Stimulated activated CD4-positive, alpha-beta T cell treated with anti-CD3 and anti-CD28 coated beads, Interleukin-4, amount 100 ng/mL, for 48 hours (primary cell): ENCODE measurements around the gene DLGAP1.

ENCODE experiments used
- DNase-seq, 2 donors: peaks; one replicate each; pipeline ENCODE4 v3.0.0-alpha.2; 2020; ENCODE audit warnings: low read depth in 2 of 2

The DLGAP1 gene

DNA sequence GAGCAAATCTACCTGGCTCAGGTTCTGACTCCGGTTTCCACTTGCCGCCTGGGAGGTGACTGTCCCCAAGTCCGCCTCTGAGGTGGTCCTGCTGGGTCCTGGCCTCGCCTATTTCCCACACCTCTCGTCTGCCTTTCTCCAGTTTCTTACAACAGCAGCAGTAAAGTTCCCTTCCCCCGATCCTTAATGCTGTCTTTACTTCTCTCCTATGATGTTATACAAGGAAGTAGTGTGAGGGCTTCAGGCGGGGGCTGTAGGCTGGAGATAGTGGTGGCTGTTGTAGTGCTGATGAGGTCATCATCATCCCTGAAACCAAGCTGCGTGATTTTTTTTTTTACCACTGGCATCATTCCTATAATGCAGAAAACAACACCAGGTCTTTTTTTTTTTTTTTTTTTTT is 986.3 kb downstream of the DLGAP1 start:
- DNase-seq, result no peak

DNA sequence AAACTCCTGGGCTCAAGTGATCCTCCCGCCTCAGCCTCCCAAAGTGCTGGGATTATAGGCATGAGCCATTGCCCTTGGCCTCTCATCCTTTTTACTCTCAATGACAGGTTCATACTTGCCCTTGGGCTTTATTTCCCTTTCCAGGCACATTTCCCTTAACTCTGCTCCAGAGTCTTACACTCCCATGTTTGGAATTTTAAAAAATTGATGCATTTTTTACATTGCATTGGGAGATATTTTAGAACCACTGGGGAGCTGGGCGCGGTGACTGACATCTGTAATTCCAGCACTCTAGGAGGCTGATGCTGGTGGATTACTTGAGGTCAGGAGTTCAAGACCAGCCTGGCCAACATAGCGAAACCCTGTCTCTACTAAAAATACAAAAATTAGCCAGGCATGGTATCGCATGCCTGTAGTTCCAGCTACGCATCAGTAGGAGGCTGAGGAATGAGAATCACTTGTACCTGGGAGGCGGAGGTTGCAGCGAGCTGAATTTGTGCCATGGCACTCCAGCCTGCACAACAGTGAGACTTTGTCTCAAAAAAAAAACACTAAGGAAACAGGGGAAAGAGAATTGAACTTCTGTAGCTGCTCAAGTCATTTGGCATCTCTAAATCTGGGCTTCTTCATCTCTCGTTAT is 986.9 kb downstream of the DLGAP1 start:
- no peak for DNase-seq

- DNase-seq, result no peak
These were observed 988.2 kb downstream of the DLGAP1 start for GRCh38 chr18:3466872-3467271.

DNA sequence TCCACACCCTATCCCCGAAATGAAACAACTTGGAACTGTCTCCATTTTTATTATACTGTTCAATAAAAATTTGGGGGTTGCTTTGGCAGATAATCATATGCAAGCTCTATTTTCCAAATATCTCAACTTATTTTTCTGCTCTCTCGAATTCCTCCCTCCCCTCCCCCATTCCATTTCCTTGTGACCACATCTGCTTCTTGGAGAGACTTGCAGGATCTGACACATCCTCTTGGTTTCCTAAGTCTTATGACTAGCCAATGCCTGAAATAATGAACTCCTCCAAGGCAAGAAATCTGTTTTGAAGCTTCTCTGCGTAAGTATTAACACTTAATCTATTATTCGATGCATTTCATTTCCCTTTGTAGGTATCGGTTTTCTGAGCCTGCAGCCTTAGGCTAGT is 989.1 kb downstream of the DLGAP1 start:
- no peak for DNase-seq

DNA sequence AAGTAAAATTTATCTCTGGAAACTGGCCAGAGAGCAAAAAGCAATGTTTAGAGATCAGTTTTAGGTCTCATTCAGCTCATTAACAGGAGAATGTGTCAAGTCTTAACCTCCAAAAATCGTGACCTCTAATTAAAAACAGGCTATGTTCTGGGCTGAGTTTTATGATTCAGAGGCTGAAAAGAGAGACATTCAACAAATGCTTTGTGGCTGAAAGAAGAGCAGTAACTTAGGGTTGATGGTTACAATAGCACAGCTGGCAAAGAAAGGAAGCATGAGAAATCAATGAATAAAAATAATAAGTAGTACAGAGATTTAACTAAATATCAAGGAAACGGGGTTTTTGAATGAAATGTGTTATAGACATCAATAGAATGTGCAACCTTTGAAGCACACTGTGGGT is 992.1 kb downstream of the DLGAP1 start:
- DNase-seq, result no peak

DNA sequence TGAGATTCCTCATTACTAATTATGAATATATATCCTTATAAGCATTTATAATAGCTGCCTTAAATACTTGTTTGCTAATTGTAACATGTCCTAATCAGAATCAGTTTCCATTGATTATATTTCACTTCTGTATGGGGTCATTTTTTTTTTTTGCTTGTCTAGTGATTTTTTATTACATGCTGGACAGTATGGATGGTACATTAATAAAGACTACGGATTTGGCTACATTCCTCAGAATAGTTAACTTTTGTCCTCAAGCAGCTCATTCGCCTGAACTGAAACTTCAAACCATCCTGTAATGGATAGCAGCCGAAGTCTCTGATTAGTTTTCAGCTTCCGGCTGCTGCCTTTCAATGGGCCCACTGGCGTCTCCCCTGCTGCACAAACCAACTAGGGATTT is 993.4 kb downstream of the DLGAP1 start:
- no peak for DNase-seq

GRCh38 chr18:3460823-3461398 is 994.2 kb downstream of the DLGAP1 start:
- no peak for DNase-seq

DNA sequence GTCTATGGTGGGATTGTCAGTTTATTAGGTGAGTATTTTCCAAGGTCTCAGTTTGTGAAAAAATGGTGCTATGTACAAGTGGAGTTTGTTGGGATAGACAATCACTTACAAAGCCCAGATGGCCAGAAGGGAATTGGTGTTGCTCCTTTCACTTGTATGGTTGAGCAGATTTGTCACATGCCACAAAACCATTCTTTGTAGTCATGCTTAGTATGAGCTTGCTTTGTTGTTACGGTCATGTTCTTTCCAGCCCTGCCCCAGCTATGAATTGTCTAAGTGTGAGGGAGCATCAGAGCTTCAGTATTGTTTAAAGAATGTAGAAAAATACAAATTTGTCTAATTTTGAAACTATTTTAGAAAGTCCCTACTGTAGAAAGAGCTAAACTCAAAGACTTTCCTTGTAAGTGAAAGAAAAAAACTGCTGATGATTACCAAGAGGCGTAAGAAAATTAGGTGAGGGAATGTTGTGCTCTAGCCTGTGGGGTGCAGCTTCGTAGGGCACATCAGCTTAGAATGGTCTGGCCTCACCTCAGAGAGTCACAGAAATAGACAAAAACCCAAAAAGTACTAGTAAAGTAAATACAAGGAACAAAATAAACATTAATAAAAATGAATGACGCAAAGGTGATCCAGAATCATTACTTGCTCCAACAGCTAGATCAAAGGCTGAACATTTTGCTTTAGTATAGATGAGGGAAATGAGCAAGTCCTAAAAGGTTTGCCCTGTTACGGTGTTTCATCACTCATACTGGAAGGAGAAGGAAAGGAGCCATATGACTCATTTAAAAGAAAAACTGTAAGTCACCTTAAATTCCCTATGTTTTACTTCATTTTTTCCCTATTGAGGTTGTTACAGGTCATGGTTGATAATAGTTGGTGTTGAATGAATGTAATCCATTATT is 995.9 kb downstream of the DLGAP1 start:
- DNase-seq, result no peak

GRCh38 chr18:3458378-3458777 is 996.7 kb downstream of the DLGAP1 start:
- no peak for DNase-seq

DNA sequence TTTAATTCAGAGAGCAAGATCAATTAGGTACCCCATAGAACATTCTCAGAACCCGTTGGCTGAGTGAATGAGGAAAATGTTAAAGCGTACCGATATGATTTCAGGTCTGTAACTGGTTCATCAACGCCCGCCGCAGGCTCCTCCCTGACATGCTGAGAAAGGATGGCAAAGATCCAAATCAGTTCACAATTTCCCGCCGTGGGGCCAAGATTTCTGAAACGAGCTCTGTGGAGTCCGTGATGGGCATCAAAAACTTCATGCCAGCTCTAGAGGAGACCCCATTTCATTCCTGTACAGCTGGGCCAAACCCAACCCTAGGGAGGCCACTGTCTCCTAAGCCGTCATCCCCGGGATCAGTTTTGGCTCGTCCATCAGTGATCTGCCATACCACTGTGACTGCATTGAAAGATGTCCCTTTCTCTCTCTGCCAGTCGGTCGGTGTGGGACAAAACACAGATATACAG is 997.8 kb downstream of the DLGAP1 start:
- DNase-seq, result no peak

DNA sequence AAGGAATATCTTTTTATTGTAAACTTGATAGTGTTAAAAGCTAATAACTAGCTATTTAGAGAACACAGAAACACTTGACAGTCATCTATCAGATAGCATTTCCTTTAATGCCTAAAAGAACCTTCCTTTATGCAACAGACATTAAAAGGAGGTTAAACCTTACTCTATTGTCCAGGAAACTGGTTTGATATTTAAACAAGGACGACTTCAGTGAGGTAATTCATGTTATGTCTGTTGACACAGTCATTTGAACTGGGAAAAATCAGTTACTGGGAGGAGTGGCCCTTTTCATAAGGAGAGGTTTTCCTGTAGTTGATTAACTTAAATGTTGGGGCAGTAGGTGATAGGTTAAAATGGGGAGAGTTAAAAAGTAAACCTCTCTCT is 998.4 kb downstream of the DLGAP1 start:
- DNase-seq, result no peak

GRCh38 chr18:3455907-3456685 is 999.0 kb downstream of the DLGAP1 start:
- no peak for DNase-seq

GRCh38 chr18:3455090-3455635 is 999.9 kb downstream of the DLGAP1 start:
- no peak for DNase-seq

- DNase-seq, result no peak
These were observed 1000.6 kb downstream of the DLGAP1 start for GRCh38 chr18:3454365-3455089.

GRCh38 chr18:3453540-3454364 is 1001.4 kb downstream of the DLGAP1 start:
- peak in 1 of 2 donors; percentile 24 for DNase-seq

DNA sequence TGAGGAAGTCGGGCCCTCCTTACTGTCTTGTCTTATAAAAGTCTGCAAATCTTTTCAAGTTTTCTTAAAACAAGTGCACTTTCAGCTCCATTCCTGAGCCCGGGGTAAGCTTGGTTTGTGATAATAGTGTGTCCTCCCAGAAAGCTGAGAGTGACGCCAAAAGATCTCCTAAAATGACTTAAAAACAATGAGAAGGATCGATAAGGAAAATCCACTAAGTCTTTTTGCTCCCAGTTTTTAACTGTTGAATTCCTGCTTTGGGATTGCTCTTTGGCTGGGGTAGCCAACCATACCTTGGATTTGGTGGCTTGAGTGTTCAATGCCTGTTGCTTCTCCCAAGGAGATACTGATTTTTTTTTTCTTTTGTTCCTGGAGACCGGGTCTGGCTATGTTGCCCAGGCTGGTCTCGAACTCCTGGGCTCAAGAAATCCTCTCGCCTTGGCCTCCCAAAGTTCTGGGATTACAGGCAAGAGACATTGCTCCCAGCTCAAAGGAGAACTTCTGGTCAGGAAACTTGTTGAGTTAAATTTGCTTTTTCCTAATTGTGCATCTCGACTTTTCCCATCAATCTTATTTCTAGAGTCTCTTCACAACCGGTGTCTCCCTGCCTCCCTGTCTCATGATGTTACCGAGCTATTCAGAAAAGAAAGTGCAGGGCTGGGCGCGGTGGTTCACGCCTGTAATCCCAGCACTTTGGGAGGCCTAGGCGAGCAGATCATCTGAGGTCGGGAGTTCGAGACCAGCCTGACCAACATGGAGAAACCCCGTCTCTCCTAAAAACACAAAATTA is 1002.2 kb downstream of the DLGAP1 start:
- DNase-seq, result no peak

DNA sequence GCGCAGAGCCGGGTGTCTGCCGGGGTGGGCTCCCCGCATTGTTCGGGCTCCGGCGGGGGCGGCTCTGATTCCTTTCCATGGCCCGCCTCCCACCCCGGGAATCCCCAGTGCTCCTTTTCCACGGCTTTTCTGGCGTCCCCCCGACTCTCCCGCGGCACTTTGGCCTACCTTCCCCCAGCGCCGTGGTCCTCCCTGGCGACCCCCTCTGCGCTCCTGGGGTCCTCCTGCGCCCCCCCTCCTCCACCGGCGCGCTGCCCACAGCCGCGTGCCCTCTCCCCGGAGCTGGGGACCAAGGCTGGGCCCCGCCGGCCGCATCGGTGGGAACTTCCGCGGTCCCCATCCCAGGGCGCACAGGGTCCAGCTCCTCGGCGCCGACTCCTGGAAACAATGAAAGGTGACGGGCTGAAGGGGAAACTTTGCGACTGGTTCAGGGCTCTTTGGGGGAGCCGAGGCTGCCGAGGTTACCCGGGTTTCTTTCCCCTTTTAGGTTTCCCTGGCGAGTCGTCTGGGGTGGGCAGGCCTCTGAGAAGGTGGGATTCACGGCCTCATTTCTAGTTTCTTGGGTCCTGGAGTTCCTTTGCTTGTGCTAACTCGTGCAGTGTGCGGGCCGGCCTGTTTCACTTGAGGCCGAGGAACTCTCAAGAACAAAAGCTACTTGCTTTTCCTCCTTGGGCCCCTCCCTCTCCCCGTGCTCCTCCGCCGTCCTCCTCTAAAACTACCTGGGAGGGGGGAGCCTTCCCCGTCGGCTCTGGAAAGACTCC is 1002.9 kb downstream of the DLGAP1 start:
- peak in 1 of 2 donors; percentile 19 for DNase-seq

DNA sequence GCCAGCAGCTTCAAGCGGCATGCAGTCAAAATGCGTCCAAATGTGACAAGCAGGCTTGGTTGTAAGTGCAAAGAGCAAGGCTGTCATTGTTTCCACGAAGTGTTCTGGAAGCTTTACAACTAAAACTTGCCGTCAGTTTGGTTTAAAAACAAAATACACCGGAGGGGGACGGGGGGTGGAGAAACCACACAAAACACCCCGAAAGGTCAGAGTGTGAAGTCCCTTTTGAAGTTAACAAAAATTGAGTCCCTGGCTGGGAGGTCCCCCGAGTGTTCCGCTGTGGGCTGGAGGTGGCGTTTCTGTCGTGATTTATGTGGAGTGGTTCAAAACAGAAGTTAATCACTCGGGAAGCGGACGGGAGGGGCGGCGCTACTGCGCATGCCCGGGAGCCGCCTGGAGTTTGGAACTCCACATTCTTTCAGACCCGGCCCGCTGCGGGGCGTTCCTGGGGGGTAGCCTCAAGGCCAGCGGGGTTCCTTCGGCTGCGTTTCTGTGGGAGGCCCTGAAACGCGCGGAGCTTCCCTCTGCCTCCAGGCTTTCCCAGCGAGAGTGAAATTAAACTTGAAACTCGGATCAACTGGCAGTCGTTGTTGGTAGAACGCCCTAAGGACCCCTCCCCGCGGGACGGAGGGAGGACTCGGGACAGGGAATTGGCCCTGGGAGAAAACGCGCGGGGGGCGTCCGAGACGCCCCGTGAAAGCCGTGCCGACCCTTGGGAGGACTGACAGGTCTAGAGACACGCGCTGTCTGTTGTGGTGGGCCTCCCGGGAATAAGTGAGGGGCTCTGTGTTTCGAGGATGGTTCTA is 1003.7 kb downstream of the DLGAP1 start:
- peak; percentile 82 to 85 for DNase-seq
